DMS114 treated with DMSO at 0.1 percent for 48 hours (cell line): ENCODE results near the gene CIBAR2.

Source experiments
- DNase-seq: peaks from one replicate; lab custom pipeline; 2025; ENCODE audit not compliant: unreplicated experiment; lab: John Stamatoyannopoulos, UW

Gene CIBAR2

DNA sequence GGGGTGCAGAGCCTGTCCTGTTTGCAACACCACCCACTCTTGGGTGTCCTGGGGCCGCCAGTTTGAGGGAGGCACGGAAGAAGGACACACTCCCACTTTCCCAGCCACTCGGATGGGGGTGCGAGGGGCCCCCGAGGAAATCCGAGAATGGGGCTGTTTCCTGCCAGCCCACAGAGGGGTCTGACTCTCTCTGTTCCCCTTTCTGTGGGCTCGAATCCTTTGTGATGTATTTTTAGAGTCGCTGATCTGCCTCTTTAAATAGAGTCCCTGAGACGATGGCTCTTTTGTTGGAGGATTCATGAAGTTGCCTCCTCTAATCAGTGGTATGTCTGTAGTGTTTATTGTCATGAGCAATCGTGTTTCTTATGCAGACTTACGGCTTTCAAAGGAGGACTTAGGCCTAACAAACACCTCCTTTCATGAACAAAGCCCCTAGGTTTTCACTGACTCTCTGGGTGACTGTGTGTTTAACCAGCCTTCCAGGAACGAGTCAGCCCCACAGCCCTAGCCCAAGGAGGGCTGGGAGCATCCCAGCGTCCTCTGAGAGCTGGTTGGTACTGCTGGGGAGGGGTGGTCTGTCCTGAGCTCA, 29.1 kb downstream of the CIBAR2 start:
- no peak for DNase-seq

DNA sequence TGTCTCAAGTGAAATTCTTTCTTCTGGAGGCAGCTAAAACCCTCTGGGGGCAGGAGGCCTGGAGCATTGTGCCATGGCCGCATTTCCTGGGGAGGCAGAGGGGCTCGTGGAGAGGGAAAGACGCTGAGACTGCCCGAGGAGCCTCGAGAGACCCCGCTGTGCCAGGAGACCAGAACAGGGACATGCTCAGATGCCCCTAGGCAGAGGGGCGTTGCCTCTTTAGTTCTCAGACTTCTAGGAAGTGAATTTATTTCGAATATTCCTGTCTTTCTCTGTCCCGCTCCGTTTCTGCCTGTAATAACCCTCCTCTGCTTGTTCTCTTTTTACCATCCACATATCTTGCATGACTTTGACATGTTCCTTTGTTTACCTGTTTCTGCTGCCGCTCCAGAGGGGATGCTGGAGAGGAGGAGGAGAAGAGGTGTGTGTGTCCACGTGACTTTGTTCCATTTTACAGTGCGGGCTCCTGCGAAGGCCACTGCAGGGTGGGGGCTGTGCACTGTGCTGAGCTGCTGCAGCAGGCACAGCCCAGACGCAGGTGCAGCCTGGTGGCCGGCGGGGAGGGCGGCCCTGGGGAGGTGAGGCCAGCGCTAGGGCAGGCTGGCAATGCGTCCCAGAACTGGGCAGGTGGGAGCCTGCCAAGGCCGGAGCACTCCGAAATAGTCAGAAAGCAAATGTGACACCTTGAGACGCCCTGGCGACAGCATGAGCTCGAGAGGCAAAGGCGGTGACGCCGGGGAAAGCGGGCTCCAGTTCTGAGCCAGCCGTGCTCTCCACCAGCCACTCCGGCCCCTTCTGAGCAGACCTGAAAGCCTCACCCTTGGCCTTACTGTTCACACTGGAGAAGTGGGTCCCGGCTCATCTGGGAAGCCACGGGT, 29.9 kb downstream of the CIBAR2 start:
- no peak for DNase-seq

DNA sequence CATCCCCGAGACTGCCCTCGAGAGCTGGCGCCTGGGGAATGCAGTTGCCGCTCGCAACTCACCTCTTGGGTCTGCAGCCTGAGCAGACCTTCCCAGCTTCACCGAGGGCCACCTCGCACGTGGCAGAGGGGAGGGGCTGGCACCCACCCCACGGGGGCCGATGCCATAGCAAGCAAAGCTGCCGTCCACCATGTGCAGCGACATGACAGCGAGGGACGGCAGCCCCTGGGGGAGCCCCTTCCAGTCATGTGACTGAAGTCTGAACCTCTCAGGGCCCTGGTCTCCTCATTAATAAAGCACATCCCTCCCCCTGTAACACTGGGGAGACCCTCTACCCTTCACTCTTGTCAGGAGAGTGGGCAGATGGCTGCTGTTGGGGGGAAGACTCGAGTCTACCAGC, 30.5 kb downstream of the CIBAR2 start:
- DNase-seq = no peak

DNA sequence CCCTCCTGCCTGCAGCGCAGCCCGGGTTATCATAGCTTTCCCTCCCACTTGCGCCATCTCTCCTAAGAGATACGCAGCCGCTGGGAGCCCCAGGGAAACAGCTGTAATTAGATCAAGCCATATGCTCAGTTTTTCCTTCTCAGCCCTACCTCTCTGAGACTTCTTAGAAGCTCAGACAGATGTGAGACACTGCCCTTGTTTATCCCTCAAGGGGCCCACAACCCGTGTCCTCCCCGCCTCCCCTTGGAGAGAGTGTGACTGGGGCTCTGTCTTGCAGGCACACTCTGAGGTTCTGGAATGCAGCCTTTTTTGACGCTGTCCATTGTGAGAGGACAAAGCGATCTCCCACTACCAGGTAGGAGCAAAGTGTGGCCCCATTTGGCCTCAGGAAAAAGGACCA, 31.2 kb downstream of the CIBAR2 start:
- DNase-seq = no peak

DNA sequence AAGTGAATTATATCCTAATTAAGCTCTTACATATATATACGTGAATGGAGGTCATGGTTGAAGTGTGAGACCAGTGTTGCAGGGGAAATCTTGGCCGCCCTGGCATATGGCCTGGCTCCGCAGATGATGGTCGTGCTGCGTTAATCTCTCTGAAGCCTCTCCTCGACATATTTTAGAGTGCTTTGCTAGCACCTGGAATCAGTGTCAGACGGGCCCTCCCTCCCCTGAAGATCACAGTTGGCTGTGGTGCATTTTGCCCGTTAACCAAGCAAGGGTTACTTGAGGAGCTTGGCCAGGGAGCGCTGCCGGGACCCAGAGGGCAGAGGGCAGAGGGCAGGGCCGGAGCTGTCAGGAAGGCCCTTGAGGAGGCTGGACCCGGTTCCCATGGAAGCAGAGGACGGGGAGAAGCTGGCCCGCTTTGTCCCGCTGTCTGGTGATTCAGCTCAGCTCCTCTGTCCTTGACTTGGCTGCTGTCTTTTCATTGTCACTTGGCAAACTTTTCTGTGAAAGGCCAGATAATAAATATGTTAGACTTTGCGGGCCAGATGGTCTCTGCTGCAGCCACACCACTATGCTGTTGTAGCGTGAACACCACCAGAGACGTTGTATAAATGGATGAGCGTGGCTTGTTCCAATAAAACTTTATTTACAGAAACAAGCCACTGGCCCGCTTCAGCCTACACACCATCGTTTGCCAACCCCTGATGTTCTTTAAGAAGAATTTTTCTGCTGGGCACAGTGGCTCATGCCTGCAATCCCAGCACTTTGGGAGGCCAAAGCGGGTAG, 32.3 kb downstream of the CIBAR2 start:
- no peak for DNase-seq

DNA sequence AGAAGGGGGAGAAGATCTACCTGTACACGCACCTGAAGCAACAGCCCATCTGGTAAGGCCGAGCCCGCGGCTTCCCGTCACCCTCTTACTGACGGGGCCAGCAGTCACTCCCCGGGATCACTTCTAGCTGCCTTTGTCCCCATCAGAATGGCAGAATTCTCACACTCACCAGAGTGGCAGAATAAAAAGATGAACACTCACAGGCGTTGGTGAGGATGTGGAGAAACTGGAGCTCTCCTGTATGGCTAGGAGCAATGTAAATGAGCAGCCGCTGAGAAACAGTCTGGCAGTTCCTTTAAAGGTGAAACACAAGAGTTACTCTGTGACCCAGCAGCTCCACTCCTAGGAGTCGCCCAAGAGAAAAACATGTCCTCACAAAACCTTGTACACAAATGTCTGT, 33.3 kb downstream of the CIBAR2 start:
- no peak for DNase-seq

DNA sequence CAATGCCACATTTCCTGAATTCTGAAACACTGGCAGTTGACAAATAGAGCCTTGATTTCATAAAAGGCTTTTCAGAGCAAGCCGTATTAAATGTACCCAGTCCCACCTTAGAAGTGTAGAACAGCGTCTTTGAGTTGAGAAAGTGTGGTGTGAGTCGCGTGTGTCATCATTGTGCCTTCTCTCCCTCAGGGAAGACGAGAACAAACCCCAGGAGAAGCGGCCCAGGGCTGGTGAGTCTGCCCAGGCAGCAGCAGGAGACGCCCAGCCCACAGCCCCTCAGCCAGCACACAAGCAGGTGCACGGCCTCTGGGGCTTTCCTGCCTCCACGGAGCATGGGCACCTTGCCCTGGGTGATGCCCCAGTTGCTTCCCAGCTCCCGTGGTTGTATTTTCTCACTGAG, 34.0 kb downstream of the CIBAR2 start:
- no peak for DNase-seq

DNA sequence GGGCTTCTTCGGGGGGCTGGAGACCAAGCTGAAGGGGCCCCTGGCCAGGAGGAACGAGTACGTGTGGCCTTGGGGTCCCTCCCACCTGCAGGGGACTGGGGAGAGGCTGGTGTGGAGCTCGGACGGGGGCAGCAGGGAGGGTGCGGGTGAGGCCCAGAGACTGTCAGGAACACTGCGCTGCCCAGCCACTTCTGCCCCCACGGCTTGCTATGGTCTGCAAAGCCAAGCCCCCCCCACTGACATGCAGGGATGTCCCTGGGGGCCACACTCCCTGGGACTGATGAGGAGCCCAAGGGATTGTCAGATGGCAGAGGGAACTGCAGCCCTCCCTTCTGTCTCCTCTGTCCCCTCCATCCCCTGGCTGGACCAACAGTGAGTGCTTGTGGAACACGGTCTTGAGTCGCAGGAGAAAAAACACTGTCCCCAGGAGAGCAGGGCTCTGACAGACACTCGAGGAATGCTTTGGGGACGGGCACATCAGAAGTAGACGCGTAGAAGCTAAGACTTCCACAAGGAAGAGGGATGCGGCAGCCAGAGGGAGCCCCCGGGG, 34.6 kb downstream of the CIBAR2 start:
- DNase-seq = no peak

DNA sequence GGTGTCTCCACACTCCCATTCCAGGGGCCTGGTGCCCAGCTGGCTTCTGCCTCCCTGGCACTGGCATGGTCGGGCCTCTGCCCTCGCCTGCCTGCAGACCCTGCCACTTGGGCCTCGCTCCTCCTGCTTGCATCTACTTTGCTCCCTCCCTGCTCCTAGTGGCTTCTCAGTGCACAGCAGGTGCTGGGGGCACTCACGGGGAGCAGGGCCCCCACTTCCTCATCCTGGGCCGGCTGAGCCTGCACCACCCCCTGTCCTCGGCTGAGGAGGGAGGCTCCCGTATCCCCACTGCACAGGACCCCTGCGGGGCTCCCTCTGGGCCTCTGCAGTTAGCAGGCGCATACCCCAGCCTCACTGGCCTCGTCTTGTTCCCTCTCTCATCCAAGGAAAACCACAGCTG, 35.2 kb downstream of the CIBAR2 start:
- no peak for DNase-seq

DNA sequence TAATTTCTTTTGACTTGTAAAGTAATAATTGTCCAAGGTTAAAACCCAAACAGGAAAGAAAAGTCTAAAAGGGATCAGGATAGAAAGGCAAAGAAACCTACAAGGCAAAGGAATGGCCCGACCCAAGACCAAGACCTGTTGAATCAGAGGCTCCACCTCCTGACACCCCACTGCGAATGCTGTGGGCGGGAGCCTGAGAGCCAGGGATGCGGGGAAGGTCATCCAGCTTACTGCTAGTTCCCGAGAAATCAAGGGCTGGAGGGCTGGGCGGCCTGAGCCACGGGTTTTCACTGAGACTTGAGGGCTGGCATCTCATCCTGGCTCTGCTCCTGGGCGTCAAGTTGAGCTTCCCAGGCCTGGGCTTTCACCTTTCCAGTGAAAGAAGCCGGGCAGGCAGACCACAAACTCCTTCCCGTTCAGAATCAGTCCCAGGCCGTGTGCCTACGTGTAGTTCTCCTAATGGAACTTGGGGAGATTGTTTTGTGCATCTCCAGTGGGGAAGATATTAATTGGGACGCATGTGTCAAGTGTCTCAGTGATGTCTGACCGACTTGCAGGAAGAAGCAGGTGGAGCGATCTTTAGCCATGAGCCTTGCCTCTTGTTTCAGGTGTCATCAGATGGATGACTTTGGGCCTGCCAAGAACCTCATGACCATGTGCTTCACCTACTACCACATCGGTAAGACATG, 36.9 kb downstream of the CIBAR2 start:
- DNase-seq = no peak

DNA sequence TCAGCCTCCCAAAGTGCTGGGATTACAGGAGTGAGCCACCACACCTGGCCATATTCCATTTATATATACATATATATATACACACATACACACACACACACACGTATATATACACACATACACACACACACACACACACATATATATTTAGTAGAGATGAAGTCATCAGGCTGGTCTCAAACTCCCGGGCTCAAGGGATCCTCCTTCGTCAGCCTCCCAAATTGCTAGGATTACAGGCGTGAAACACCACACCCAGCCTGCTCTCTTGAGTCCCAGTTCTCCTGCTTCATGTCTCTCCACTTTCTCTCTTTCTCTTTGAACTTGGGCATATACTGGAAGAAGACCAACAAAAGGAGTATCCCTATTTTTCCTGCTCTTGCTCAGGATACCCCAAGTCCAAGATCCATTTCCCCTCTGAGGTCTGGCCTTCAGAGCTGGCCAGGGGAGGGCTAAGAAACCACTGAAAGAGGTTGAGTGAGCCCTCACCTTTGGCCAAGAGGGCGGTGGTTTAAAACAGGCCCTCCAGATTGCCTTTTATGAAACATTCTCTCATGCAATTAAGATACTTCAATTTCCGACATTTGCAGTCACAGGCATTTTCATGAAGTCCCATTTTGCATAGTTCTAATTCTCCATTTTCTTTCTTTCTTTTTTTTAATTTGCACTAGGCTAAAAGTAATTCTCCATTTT, 37.9 kb downstream of the CIBAR2 start:
- DNase-seq = no peak

DNA sequence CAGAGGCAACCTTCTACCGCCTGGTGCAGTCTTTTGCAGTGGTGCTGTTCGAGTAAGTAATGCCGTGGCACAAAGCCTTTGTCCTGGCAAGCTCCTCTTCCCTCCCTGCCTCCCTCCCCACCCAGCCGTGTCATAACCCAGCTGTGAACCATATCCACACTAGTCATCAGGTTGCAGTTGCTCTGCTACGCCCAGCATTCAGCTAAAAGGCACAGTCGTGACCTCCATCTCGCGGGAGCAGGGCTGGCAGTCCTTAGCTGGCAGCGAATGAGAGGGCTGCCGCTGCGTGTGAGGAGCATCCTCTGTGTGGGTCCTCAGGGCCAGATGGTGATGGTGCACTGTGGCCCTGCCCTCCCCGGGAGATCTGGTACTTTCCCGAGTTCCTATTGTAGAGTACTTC, 39.3 kb downstream of the CIBAR2 start:
- no peak for DNase-seq

DNA sequence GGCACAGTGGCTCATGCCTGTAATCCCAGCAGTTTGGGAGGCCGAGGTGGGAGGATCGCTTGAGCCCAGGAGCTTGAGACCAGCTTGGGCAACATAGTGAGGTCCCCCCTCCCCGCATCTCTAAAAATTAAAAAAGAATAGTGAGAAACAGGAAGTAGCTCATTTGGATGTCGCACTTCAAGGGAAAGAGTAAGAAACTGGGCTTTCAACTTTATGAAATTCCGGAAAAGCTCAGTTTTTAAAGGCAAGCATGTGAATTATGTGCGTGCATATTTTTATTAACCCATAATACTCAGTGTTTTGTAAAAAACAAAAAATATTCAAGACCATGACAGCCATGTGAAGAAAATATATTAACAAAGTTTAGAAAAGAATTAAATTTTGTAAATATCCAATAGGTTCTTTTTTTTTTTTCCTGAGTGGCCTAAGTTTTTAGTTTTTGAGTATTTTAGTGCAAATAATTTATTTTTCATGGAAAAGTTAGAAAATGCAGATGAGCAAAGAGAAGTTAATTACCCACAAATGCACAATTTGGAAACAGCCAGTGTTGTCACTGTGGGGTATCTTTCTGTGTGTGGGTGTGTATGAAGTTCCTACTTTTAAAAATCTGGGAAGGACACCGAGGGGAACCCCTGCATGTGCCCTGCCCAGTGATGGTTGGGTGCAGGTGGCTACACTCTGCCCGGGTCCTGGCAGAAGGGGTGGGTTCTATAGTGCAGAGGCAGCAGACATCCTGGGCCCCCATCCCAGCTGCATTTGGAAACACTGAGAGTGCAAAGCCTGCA, 40.0 kb downstream of the CIBAR2 start:
- no peak for DNase-seq

DNA sequence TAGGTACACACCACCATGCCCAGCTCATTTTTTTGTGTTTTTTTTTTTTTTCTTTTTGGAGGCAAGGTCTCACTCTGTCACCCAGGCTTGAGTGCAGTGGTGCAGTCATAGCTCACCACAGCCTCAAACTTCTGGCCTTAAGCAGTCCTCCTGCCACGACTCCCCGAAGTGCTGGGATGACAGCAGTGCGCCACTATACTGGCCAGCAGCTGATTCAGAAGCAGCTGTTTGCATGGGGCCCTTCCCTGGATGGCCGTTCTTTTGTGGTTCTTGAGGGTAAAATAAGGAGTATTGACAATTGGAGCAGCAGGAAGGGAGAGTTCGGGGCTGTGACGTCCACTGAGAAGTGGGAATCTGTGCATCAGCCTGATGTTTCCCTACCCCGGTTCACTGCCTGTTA, 43.1 kb downstream of the CIBAR2 start:
- no peak for DNase-seq

DNA sequence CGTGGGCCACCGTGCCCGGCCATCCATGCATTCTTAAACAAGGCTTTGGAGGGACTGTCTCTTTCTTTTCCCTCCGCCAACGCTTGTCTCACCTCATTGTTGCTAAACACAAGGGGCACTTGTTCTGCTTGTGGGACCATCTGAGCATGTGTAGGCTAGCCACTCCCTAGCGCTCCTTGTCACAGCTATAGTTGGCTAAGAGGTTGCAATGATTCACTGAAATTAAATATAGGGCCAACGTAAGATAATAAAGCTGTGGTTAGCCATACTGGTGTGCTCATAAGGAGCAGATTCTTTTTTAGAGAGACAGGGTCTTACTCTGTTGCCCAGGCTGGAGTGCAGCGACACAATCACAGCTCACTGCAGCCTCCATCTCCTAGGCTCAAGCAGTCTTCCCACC, 43.5 kb downstream of the CIBAR2 start:
- no peak for DNase-seq

DNA sequence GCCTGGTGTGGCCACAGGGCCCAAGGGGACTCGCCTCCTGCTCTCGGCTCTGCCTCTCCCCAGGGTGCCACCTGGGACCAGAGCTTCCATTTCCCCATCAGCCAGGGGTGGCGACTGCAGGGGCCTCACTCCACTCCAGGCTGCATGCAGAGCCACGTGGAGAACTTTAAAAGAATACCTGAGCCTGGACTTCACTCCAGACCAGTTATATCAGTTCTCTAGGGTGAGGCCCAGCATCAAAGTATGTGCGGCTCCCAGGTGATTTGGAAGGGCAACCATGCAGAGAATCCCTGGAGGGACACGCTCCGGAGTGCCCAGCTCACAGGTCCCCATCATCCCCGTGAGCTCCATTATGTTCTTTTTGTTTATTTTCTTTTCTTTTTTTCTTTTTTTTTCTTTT, 44.8 kb downstream of the CIBAR2 start:
- no peak for DNase-seq

DNA sequence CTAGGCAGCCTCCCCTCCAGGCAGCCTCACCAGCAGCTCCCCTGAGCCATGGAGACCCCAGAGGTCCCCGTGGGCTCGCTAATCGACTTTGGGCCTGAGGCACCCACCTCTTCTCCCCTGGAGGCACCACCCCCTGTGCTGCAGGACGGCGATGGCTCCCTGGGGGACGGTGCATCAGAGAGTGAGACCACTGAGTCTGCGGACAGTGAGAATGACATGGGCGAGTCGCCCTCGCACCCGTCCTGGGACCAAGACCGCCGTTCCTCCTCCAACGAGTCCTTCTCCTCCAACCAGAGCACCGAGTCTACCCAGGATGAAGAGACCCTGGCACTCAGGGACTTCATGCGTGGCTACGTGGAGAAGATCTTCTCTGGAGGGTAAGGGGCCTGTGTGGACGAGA, 45.2 kb downstream of the CIBAR2 start:
- no peak for DNase-seq

DNA sequence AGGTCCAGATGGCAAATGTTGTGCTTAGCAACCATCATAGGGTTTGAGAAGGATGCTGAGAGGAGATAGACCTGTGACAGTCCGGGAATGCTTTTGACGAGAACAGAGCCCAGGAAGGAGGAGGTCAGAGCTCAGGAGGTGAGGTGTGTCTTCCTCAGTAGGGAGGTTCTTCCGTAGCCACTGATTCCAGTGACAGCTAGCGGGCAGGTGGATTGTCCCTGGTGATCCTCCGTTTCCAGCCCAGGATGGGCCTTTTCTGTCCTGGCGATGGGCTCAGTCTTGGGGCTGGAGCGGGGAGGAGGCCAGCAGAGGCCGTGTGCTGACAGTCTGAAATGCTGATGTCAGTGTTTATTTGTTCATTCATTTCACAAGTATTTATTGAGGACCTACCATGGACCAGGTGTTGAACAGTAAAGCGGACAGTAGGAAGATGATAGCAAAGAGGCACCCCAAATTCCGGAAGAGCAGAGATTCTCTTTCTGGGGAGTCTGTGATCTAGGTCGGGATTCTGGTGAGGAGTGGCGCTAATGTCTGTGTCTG, 45.9 kb downstream of the CIBAR2 start:
- no peak for DNase-seq

DNA sequence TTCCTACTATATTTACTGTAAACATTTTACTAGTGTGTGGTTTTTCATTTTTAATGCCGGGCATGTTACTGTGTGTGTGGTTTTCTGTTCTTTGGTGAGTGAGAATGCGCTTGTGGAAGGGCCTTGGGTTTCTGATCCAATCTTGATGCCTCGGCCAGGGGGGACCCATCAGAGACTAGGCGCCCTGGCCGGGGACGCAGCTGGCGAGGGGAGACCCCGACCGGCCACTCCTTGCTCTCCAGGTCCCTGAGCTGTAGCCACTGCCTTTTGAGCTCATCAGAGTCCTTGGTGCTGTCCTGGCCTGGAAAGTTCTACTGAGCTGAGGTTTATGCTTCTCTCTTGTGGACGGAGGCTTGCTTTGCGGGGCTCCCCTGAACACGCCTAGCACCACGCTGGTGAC, 47.2 kb downstream of the CIBAR2 start:
- DNase-seq = no peak

DNA sequence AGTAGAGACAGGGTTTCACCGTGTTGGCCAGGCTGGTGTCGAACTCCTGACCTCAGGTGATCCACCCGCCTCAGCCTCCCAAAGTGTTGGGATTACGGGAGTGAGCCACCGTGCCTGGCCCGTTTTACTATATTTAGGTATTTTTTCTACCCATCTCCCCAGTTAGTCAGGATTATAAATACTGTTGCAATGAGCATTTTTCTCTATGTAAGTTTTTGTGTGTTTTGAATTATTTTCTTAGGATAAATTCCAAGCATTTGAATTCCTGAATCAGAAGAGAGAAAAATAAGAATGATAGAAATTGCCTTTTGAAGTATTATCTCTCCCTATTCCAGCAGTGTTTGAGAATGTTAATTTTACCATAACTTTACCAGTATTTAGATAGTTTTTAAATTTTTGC, 48.1 kb downstream of the CIBAR2 start:
- no peak for DNase-seq
